ENCODE data around the gene RCL1.

RCL1 gene

GRCh38 chr9:4812858-4813257 lies 20.1 kb downstream of the RCL1 start:
- DNase-seq, result no peak

DNA sequence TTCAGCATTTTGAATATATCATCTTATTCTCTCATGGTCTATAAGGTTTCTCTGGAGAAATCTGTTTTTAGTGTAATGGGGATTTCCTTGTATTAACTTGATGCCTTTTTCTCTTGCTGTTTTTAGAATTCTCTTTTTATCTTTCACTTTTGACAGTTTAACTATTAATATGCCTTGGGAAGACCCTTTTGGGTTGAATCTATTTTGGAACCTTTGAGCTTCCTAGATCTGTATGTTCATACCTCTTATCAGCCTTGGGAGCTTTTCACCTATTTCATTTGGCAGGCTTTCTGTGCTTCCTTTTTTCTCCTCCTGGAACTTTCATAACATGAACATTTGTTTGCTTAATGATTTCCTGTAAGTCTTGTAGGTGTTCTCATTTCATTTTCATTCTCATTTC lies 22.2 kb downstream of the RCL1 start:
- no peak for DNase-seq

DNA sequence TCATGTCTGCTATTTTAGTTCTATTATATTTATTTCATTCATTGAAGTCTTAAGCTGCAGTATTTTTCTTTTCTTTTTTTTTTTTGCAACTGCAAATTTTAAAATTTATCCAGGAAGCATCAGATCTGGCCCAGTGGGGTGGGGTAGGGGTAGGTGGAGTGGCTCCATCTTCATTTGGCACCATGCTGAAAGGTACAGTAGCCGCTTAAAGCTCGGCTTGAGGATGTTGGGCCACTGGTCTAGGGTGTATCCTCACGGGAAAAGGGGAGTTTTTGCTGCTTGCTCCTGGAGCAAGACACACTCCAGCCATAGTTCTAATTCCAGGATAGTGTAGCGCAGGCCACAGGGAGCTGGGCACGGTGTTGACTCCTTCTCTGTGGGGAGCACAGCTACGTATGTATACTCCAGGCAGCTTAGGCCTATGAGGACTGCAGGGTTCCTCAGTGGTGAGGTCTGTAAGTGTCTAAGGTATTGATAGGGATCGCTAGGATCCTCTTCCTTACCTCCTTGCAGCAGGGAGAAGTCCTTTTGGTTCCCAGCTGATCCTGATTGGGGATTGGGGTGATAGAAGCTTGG lies 22.7 kb downstream of the RCL1 start:
- no peak for DNase-seq

DNA sequence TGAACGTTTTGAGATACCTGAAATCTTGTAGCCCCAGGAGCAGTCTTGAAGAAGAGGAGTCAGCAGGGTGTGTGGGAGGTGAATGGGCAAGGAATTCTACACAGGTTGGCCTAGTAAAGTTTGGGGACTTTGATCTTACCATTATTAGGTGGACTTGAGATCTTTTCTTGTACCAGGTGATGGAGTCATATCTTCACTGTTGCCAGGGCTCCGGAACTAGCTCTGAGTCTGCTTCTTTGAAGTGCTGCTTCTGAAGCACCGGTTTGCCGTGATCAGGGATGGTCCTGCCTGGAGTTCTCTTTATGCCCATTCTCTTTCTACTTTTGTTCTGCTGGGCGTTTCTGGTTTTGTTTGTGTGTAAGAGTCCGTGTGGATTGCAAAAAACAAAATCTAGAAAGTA lies 27.4 kb downstream of the RCL1 start:
- DNase-seq, result no peak

DNA sequence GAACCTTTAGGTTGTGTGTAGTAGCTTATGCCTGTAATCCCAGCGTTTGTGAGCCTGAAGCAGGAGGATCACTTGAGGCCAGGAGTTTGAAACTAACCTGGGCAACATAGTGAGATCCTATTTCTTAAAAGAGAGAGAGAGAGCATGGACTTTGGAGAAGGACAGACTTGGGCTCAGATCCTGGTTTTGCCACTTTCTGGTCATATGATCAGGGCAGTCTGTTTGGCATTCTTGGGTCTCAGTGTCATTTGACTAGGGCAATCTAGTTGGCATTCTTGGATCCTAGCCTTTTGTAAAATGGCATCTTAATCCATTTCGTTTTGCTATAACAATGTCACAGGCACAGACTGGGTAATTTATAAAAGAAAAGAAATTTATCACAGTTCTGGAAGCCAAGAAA lies 28.4 kb downstream of the RCL1 start:
- no peak for DNase-seq

DNA sequence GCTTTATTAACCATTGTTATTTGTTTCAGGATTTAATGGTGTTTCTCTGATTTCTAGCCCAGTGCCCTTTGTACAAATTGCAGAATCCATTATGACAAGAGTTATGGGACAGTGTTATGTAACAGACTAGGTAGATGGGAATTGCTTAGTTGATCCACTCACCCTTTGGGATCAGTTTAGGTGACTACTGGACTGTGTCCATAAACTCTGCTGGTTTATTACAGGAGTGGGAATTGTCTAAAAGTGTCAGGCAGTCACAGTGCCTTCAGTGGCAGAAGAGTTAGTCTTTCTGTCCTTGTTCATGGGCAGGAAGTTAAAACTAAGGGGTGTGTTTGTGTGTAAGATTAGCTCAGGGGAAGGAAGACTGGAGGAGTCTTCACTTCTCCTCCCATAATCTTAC lies 29.3 kb downstream of the RCL1 start:
- DNase-seq, result no peak

- no peak for DNase-seq
Observed at GRCh38 chr9:4826417-4827166, 33.8 kb downstream of the RCL1 start.

- DNase-seq, result no peak
Observed at GRCh38 chr9:4827224-4827623, 34.5 kb downstream of the RCL1 start.

DNA sequence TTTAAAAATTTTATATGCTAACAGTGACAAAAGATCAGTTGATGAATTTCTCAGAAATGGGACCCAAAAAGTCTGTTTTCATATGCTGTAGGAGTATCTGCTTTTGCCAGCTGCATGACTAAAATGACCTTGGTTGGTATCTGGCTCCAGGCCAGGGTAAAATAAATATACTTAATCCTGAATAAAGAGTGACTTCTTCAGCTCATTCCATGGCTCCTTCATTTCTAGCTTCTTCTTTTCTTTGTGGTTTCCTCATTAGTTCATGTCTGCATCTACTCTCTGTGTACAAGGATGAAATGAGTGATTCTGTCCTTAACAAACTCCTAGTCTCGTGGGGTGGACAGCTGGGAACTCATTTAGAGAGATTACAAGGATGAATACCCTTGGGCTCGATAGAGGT lies 36.0 kb downstream of the RCL1 start:
- DNase-seq, result no peak

DNA sequence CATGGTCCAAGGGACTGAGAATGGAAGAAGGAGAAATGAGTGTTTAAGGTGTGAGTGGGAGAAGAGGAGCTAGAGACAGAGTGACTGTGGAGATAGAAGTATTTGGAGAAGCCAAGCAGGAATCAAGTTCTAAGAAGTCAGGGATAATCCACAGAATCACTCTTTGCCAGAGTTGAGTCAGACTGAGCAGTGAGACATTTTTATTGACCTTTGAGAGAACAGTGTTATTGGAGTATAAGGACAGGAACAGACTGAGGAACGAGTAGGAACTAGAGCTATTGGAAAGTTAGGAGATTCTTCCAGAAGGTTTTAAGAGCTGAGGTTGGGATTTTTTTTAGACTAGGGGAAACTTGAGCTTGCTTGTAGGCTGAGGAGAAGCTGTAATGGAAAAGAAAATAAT lies 37.2 kb downstream of the RCL1 start:
- DNase-seq, result no peak

DNA sequence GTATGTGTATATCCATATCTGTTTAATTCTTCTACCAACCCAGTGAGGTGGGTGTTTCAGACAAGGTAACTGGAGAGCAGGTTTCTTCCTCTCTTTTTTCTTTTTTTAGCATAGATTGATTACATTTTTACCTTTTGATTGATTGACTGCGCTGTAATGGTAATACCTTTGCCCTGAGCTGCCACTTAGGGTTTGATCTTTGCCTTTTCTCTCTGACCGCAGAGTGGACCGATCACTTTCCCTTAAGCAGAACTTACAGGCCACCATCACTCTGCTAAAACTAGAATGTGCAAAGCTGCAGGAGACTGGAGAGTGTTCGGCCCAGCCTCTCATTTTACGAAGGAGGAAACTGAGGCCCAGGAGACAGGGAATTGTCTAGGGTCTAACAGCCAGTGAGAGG lies 38.0 kb downstream of the RCL1 start:
- no peak for DNase-seq

- no peak for DNase-seq
Observed at GRCh38 chr9:4831119-4831518, 38.4 kb downstream of the RCL1 start.

DNA sequence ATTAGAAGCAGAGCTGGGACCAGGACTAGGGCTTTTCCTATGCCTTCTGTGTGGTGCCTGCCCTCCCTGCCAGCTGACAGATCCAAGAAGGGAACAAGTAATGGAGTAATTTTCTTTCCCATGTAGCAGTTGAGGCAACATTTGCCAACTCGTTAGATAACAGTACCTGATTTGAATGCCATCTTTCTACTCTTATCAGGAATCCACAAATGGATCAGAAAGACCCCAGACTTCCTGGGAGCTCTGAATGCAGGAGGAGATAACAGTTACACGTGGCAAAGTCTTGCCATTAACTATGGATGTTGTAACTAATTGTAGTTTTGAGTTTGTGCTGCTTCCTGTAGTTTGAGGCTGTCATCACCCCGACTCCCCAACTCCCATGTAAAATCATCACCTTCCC lies 39.2 kb downstream of the RCL1 start:
- DNase-seq, result no peak

GRCh38 chr9:4832786-4833579 lies 40.2 kb downstream of the RCL1 start:
- no peak for DNase-seq

DNA sequence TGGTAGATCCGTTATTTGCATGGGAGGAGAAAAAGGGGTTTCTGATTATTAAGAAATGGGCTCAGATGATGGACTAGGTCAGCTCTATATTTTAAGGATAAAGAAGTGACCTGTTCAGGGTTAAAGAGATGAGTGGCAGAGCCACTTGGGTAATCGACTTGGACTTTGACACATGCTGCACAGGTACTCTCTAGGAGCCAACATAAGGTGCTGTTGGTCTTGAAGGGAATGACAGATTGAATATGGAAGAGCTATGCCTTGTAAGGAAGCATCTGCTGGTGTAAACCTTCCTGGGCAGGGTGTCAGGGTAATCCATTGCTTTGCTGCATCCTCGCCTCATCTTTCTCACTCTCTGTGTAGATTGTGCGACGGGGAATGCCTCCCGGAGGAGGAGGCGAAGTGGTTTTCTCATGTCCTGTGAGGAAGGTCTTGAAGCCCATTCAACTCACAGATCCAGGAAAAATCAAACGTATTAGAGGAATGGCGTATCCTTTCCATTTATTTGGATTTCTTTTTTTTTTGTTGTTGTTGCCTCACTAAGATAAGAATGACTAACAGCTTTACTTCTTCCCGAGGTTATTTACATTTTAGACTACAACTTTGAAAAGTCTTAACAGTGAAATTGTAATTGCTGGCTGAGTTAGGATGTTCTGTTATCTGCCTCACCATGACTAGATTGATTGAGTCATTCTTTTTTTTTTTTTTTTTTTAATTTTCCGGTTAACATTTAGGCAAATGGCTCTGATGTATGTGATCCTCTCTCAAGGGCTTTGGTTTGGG lies 41.2 kb downstream of the RCL1 start:
- no peak for DNase-seq

GRCh38 chr9:4836676-4837075 lies 43.9 kb downstream of the RCL1 start:
- no peak for DNase-seq

DNA sequence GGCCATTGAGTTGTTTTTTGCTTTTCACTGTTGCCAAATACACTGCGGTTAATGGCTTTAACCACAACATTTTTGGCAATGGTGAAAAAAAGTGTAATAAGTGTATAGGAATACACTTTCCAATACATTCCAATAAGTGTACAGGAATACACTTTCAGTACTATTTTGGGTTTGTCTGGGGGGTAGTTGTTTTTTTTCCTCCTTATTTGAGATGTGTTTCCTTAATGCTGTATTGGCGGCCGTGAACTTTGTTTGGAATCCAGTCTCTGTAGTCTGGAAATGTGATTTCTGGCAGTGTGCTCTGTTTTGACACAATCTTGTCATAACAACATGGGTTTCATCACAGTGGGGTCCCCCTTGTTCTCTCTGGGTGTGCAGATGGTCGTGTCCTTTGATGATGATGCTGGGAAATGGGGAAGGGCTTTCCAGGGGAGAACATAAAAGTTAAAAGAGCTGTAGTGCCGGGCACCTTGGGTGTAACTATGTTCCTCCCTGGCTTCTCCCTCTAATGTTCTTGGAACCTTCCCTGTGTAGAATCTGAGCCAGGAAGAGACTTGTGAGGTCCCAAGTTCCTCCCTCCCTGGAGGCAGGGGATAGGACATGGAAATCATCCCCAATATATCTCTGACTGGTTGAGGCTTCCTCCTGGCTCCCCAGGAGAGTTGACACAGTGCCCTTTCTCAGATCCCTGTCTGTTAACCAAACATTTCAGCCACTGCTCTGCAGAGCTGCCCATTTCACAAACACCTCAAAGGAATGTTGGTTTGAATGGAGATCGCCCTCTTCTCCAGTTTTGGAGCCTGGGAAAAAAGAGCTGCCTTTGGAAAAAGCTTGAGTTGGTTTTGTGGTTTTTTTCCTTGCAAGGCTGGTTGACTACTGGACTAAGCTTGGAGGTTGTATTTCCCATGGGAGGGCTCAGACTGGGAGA lies 44.8 kb downstream of the RCL1 start:
- DNase-seq, result no peak

- no peak for DNase-seq
Observed at GRCh38 chr9:4838189-4838546, 45.4 kb downstream of the RCL1 start.

GRCh38 chr9:4839470-4839912 lies 46.7 kb downstream of the RCL1 start:
- no peak for DNase-seq

GRCh38 chr9:4840018-4840417 lies 47.3 kb downstream of the RCL1 start:
- DNase-seq, result no peak

GRCh38 chr9:4842213-4842612 lies 49.5 kb downstream of the RCL1 start:
- DNase-seq, result no peak

DNA sequence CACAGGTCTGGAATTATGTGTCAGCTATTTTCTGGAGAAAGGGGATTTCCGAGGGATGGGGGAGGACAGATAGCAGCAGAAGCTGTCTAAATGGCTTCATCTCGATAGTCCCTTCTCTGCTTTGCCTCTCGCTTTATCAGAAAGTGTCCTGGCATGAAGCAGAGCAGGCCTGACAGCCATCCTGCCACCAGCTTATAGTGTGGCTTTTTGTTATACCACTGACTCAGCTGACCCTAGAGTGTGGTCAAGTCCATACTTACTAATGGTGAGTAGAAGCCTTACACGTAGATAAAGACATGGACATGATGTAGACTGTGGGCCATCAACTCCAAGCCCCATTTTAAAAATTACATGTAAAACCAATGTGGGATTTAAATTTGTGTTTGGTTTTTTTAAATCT lies 50.0 kb downstream of the RCL1 start:
- no peak for DNase-seq
